ENCODE measurements around the gene SF3B2.

The SF3B2 gene

GRCh38 chr11:66051371-66051765 is 796 bp upstream of the SF3B2 start:
- DNase-seq: no peak

GRCh38 chr11:66052664-66052982 is 459 bp downstream of the SF3B2 start:
- DNase-seq: no peak

- no peak for DNase-seq
These were observed 2.9 kb downstream of the SF3B2 start for GRCh38 chr11:66055021-66055420.

GRCh38 chr11:66056501-66056900 is 4.3 kb downstream of the SF3B2 start:
- no peak for DNase-seq

GRCh38 chr11:66059966-66060680 is 8.0 kb downstream of the SF3B2 start:
- no peak for DNase-seq

- no peak for DNase-seq
These were observed 9.1 kb downstream of the SF3B2 start for GRCh38 chr11:66061268-66061667.

GRCh38 chr11:66062408-66062807 is 10.2 kb downstream of the SF3B2 start:
- no peak for DNase-seq

GRCh38 chr11:66063900-66064299 is 11.7 kb downstream of the SF3B2 start:
- DNase-seq: no peak

- DNase-seq: no peak
These were observed 12.4 kb downstream of the SF3B2 start for GRCh38 chr11:66064571-66064970.

- no peak for DNase-seq
These were observed 14.6 kb downstream of the SF3B2 start for GRCh38 chr11:66066751-66067150.

GRCh38 chr11:66067640-66068039 is 15.5 kb downstream of the SF3B2 start:
- DNase-seq: no peak

GRCh38 chr11:66068154-66068821 is 16.1 kb downstream of the SF3B2 start:
- peak; percentile 69 for DNase-seq

- DNase-seq: peak; percentile 31
These were observed 17.0 kb downstream of the SF3B2 start for GRCh38 chr11:66068923-66069714.

- peak; percentile 74 for DNase-seq
These were observed 17.8 kb downstream of the SF3B2 start, which contains the start of gene PACS1 for GRCh38 chr11:66069715-66070603. Gene PACS1, plus strand, starts transcription at chr11:66070272. Its CDS starts 215 bp downstream, at chr11:66070487.

GRCh38 chr11:66070604-66071380 is 18.6 kb downstream of the SF3B2 start:
- DNase-seq: no peak

GRCh38 chr11:66071381-66071801 is 19.2 kb downstream of the SF3B2 start:
- DNase-seq: peak; percentile 18

- no peak for DNase-seq
These were observed 19.9 kb downstream of the SF3B2 start for GRCh38 chr11:66072081-66072480.

GRCh38 chr11:66072518-66072917 is 20.4 kb downstream of the SF3B2 start:
- DNase-seq: no peak

GRCh38 chr11:66073669-66074068 is 21.5 kb downstream of the SF3B2 start:
- DNase-seq: no peak

GRCh38 chr11:66075273-66075672 is 23.1 kb downstream of the SF3B2 start:
- DNase-seq: no peak

GRCh38 chr11:66076561-66076960 is 24.4 kb downstream of the SF3B2 start:
- DNase-seq: no peak

- DNase-seq: no peak
These were observed 25.8 kb downstream of the SF3B2 start for GRCh38 chr11:66077927-66078326.

Data from central memory CD4-positive, alpha-beta T cell (primary cell).